GM12892 (cell line): ENCODE measurements around the gene SLC19A2.

Source experiments
- POLR2A ChIP-seq: IDR thresholded peaks from 2 replicates; pipeline ENCODE4 v1.6.1; 2011; ENCODE audit warnings: low read depth, low read length, control low read depth
- TAF1 ChIP-seq: IDR thresholded peaks from 2 replicates; pipeline ENCODE4 v1.6.1; 2011; ENCODE audit warnings: low read depth, mild to moderate bottlenecking, control low read depth, low read length, borderline replicate concordance

DNA sequence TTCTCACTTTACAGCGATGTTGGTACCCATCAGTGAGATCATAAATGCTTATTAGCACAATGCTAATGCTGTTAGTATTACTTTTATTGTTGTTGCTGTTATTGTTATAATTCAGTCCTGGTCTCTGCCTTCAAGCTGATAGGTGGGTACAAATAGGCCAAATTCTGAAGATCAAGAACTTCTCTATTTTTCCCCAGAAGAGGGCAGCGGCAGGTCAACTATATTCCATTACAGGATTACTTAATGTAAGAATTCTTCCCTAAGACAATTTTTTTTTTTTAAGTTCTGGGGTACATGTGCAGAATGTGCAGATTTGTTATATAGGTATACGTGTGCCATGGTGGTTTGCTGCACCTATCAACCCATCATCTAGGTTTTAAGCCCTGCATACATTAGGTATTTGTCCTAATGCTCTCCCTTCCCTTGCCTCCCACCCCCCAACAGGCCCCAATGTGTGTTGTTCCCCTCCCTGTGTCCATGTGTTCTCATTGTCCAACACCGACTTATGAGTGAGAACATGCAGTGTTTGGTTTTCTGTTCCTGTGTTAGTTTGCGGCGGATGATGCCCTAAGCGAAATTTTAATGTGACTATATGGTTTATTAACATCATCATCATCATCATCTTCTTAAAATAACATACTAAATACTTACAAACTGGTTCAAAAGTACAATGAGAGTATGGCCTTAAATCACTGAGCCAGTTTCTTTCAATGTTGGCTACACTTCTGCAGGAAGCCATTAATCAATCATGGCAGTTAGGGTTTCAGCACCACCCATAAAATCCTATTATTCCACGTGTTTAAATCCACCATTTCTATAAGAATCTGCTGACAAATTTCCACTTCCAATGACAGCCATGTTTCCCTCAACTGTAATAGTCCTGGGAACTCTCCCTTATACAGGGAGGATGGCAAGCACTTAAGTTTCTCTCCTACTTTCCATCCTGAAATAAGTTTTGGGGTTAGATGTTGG is 19.2 kb downstream of the SLC19A2 start:
- TF ChIP-seq POLR2A (no peak), TAF1 (no peak)
